Left kidney (tissue), 2 donors: ENCODE measurements around the gene ANKRD7. TPM values are rescaled to one million over a fixed set of nuclear protein-coding genes. Genes with fewer than 3 reads are reported as not detected.
"Not testable (repeated sequence)": the region's sequence is repeated elsewhere in the genome, so short reads cannot be mapped to it uniquely, and the experiment has no call there.

ENCODE experiments used
- DNase-seq: peaks from one replicate; pipeline ENCODE4 v3.0.0-alpha.2; 2013
- polyA plus RNA-seq: library from polyadenylated mRNA; unstranded; fragments of 120-200 nt; gene quantifications from one replicate; pipeline ENCODE4 v1.2.1, GENCODE V29; 2013; ENCODE audit not compliant: insufficient read length

Gene ANKRD7
- polyA plus RNA-seq, 1 donor, result 4.3 TPM

DNA sequence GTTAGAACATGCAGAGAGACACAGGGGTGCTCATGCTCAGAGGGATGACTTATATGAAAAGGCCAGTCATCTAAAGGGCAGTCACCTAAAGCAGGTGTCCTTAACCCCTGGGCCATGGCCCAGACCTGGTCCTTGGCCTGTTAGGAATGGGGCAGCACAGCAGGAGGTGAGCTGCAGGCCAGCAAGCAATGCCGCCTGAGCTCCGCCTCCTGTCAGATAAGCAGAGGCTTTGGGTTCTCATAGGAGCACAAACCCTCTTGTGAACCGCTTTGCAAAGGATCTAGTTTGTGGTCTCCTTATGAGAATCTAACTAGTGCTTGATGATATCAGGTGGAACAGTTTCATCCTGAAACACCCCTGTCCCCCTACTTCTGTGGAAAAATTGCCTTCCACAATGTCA is 14.5 kb downstream of the ANKRD7 start:
- no peak for DNase-seq

DNA sequence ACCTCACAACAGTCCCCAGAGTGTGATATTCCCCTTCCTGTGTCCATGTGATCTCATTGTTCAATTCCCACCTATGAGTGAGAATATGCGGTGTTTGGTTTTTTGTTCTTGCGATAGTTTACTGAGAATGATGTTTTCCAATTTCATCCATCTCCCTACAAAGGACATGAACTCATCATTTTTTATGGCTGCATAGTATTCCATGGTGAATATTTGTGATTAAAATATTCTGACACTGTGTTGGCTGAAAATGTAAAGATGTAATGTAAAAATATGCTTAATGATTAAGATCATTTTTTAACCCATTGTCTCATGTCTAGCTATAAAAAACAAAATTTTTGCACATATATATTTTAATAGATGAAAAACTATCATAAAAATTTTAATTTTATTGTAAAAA is 15.8 kb downstream of the ANKRD7 start:
- not testable (repeated sequence) for DNase-seq

DNA sequence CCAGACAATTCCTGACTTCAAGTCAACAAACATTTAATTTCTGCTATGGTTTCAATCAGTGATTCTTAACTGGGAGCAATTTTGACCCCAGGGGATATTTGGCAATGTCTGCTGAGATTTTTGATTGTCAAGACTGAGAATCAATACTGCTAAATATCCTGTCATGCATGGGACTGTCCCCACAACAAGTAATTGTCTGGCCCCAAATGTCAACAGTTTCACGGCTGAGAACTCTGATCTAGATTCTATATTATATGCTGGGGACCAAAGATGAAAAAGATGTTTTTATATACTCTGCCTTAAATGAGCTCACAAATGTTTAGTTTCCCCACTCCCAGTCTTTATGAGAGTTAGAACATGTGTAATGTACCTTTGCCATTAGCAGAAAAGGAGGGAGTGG is 19.2 kb downstream of the ANKRD7 start:
- no peak for DNase-seq

DNA sequence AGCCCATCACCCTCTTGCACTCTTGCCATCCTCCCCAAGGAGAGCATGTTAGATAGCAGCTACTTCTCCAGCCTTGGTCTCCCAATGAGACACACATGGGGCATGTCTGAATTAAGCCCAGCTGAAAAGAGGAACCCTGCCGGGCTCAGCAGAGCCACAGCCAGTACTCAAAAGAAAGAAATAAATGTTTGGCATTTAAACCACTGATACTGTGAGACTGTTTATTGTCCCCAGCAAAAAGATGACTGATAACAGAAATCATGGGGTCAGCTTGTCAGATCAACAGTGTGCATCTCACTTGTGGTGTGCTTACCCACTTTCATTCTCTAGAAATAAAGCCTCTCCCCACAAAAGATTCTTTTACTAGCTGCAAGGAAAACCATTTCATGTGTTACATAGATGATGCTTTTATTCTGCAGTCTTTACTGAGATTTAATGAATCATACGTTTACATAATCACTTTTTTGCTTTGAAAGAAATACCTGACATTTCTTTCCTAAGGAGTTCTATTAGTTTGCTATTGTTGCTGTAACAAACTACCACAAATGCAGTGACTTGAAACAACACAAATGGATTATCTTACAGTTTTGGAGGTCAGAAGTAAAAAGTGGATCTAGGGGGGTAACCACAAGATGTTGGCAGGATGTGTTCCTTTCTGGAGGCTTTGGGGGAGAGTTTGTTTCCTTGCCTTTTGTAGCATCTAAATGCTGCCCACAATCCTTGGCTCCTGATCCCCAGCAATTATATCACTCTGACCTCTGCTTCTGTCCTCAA is 20.9 kb downstream of the ANKRD7 start:
- no peak for DNase-seq

DNA sequence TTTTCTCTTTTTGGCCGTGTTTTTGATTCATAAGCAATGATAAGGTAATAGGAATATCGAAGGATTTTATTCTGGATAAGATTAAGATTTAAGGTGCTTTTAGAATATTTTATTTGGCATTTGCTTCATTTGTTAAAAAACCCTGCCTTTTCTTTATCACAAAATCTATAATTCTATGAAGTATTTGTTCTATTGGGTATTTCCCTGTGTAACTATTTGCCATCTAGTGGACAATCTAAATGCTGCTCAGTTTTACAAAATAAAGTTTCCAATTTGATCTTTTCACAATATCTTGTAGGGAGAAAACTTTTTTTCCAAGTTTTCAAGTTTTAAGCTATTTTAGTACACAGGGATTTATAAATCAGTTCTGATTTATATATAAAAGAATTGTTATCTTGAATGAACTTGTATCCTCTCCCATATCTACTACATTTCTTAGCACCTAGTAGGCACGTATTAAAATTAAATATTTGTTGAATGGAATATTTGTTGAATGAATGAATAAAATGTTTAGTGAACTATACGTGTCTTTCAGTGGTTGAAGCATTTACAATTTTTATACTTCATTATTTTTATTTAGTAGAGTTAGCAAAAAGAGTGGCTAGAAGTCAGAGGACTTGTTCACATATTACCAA is 26.5 kb downstream of the ANKRD7 start:
- DNase-seq, result no peak

DNA sequence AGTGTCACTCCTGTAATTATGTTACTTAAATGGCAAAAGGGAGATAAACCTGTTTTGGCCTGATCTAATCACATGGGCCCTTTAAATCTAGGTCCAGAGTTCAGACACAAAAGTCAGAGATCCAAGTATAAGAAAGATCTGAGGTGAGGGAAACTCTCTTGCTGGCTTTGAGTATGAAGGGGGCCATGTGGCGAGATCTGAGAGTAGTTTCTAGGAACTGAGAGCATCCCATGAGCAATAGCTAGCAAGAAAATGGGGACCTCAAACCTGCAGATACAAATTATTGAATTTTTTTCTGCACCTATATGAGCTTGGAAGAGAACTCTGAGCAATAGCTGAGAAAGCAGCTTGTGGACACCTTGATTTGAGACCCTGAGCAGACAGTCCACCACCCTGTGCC is 27.6 kb downstream of the ANKRD7 start:
- no peak for DNase-seq

DNA sequence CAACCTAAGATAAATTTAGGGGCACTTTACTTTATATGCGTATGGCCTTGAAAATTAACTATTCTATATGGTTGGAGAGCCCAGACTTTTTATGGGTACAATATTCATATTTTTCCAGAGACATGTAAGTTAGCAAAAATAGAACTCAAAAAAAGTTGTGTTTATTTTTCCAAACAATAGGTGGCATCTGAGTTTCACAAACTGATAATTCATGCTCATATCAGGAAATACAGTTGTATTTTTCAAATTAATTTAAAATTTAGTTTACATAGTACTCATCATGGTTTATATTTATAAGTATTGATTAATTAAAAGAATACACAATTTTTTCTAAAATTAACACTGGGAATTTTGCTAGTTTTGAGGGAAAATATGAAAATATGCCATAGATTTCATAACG is 34.6 kb downstream of the ANKRD7 start:
- DNase-seq, result no peak

DNA sequence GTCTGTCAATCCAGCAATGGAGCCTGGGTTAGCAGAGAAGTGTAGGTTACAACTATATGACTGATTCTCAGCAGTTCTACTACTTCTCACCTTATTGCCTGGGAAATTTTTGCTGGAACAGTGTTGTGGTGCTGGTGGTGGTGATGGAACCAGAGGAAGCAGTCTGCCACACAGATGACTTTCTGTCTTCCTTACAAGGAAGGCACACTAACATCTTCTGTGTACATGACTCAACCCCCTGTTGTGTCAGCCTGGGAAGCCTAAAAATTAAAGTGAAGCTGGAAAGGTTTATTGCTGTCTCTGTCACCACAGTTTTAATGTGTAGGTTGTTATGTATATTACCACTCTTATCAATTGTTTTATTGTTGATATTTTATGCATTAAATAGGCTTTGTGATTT is 40.3 kb downstream of the ANKRD7 start:
- DNase-seq, result no peak

DNA sequence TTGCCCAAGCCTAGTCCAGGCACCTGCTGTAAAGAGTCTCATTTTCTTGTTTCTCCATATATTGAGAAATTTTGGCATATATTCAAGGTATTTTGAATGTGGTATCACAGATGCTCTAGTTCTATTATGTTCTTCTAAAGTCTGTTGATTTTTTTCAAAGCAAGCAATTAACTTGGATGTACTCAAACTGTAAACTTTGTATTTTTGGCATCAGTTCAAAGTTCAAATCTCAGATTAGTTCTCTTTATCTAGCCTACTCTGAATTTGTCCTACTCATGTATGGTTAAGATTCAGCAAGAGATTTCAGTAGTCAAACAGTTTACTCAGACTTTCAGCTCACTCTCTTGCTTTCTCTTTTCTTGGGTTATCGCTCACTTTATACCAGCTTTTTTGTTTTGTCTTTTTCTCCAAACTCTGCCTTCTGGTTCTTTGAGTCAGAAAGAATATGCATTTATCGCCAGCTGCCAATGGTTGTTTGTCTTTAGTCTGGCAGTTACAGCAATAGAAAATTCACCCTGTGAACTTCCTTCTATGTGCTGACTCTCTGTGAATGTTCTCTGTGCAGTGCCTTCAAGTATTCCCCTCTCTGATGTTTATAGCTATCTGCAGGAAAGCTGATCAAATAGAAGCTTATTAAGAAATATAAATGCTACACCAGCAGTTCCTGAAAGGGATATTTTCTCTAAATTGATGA is 56.0 kb downstream of the ANKRD7 start:
- DNase-seq, result no peak

DNA sequence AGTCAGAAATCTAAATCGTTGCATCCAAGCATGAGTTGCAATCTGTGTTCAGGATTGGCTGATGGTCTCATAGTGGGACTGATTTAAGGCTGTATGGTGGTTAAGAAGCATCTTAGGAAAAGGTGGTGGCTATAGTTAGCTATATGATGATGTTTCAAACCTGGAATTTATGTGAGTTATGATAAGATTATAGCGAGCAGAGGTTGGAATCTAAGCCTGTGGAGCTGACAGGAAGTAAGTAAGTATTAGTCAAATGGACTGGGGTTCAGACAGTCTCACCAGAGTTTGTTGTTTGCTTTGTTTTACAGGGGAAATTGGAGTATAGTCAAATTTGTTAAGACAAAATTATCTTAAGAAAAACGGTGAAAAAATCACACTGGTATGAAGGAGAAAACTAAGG is 56.7 kb downstream of the ANKRD7 start:
- no peak for DNase-seq

DNA sequence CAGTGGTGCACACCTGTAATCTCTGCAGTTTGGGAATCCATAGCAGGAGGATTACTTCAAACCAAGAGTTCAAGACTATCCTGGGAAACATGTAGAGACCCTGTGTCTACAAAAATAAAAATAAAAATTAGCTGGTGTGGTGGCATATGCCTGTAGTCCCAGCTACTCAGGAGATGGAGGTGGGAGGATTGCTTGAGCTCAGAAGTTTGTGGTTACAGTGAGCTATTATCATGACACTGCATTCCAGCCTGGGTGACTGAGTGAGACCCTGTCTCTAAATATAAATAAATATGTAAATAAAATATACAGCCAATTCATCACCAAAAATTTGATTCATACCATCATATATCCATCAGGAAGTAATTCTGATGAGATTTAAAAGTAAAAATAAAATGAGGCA is 60.9 kb downstream of the ANKRD7 start:
- DNase-seq, result no peak

DNA sequence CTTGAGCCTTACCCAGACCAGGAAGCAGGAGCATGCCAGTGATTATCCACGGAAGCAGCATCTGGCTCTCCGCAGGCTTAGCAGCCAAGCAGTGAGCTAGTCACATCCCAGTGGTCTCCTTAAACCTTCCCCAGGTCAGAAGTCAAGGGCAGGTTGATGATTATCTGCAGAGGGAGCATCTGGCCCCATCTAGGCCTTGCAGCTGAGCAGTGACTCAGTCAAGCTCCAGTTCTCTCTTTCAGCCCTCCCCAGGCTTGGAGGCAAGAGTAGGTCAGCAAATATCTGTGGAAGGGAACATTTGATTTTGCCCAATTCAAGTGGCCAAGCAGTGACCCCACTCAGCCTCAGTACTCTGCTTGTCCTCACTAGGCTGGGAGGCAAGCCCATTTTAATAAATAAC is 61.6 kb downstream of the ANKRD7 start:
- no peak for DNase-seq

DNA sequence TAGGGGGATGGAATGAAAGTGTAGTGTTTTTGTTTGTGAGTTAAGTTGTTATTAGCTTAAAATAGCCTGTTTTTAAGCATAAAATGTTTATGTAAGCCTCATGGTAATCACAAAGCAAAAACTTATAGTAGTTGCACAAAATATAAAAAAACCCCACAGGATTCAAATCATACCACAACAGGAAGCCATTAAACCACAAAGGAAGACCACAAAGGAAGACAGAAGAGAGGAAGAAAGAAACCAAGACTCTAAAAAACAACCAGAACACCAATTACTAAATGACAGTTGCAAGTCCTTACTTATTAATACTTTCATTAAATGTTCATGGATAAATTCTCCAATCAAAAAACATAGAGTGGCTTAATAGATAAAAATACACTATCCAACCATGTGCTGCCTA is 63.6 kb downstream of the ANKRD7 start:
- no peak for DNase-seq

DNA sequence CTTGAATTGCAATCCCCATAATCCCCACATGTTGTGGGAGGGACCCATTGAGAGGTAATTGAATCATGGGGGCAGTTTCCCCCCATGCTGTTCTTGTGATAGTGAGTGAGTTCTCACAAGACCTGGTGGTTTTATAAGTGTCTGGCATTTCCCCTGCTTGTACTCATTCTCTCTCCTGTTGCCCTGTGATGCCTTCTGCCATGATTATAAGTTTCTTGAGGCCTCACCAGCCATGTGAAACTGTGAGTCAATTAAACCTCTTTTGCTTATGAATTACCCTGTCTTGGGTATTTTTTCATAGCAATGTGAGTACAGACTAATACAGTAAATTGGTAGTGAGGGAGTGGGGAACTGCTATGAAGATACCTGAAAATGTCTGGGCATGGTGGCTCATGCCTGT is 65.0 kb downstream of the ANKRD7 start:
- DNase-seq, result no peak

Other genes with a start within 250 kb of the ANKRD7 start
- 73.7 TPM for gene LSM8, start 40.5 kb upstream of the ANKRD7 start, polyA plus RNA-seq